H9 (cell line): ENCODE measurements around the gene KATNB1. TPM values are rescaled to one million over a fixed set of nuclear protein-coding genes. Genes with fewer than 3 reads are reported as not detected.

Experiments
- DNase-seq: peaks from one replicate; pipeline ENCODE4 v3.0.0-alpha.2; 2017
- H2AFZ ChIP-seq: one replicate; pipeline ENCODE4 v1.6.1; 2013; ENCODE audit warnings: mild to moderate bottlenecking, low read length, control low read depth, moderate library complexity
- H2AK5ac ChIP-seq: 2 replicates; pipeline ENCODE4 v1.6.1; 2013; ENCODE audit warnings: low read length, control low read depth, mixed read lengths; ENCODE audit not compliant: insufficient read length
- H2BK120ac ChIP-seq: one replicate; pipeline ENCODE4 v1.6.1; 2013; ENCODE audit warnings: low read depth, mild to moderate bottlenecking, low read length, control low read depth, inconsistent platforms; ENCODE audit not compliant: poor library complexity, severe bottlenecking
- H2BK12ac ChIP-seq: 2 replicates; pipeline ENCODE4 v1.6.1; 2013; ENCODE audit warnings: low read length, control low read depth, mixed read lengths, low read depth; ENCODE audit not compliant: insufficient read length
- H2BK15ac ChIP-seq: 2 replicates; pipeline ENCODE4 v1.6.1; 2013; ENCODE audit warnings: low read depth, low read length, control low read depth
- H2BK20ac ChIP-seq: one replicate; pipeline ENCODE4 v1.6.1; 2013; ENCODE audit warnings: low read depth, mild to moderate bottlenecking, low read length, control low read depth, inconsistent platforms; ENCODE audit not compliant: poor library complexity, severe bottlenecking
- H2BK5ac ChIP-seq: 2 replicates; pipeline ENCODE4 v1.6.1; 2013; ENCODE audit warnings: low read length, control low read depth, mixed read lengths; ENCODE audit not compliant: insufficient read length
- H3K14ac ChIP-seq: 2 replicates; pipeline ENCODE4 v1.6.1; 2013; ENCODE audit warnings: low read length, control low read depth; ENCODE audit not compliant: insufficient read depth
- H3K18ac ChIP-seq: 2 replicates; pipeline ENCODE4 v1.6.1; 2013; ENCODE audit warnings: low read depth, mild to moderate bottlenecking, mixed read lengths, low read length, control low read depth; ENCODE audit not compliant: insufficient read length
- H3K23ac ChIP-seq: 2 replicates; pipeline ENCODE4 v1.6.1; 2013; ENCODE audit warnings: low read length, control low read depth, mixed read lengths, low read depth; ENCODE audit not compliant: insufficient read length
- H3K23me2 ChIP-seq: 2 replicates; pipeline ENCODE4 v1.6.1; 2013; ENCODE audit warnings: low read depth, mild to moderate bottlenecking, mixed read lengths, low read length, control low read depth; ENCODE audit not compliant: insufficient read length, poor library complexity, severe bottlenecking
- H3K27ac ChIP-seq: 2 replicates; pipeline ENCODE4 v1.5.1; 2013; ENCODE audit warnings: low read length, control low read depth, mixed read lengths, low read depth; ENCODE audit not compliant: insufficient read length
- H3K27me3 ChIP-seq: 2 replicates; pipeline ENCODE4 v1.6.1; 2013; ENCODE audit warnings: low read length, control low read depth, inconsistent platforms; ENCODE audit not compliant: insufficient read depth
- H3K4ac ChIP-seq: 2 replicates; pipeline ENCODE4 v1.6.1; 2013; ENCODE audit warnings: low read depth, mild to moderate bottlenecking, control low read depth, inconsistent platforms, low read length, moderate library complexity
- H3K4me1 ChIP-seq: 2 replicates; pipeline ENCODE4 v1.6.1; 2013; ENCODE audit warnings: low read length, control low read depth, inconsistent platforms; ENCODE audit not compliant: insufficient read depth
- H3K4me2 ChIP-seq: 2 replicates; pipeline ENCODE4 v1.6.1; 2013; ENCODE audit warnings: low read length, control low read depth, mixed read lengths; ENCODE audit not compliant: insufficient read length, insufficient read depth
- H3K56ac ChIP-seq: 2 replicates; pipeline ENCODE4 v1.6.1; 2013; ENCODE audit warnings: low read depth, mild to moderate bottlenecking, mixed read lengths, low read length, control low read depth; ENCODE audit not compliant: insufficient read length
- H3K79me1 ChIP-seq: 2 replicates; pipeline ENCODE4 v1.6.1; 2013; ENCODE audit warnings: low read depth, mild to moderate bottlenecking, moderate library complexity, low read length, control low read depth, inconsistent platforms; ENCODE audit not compliant: insufficient read depth, poor library complexity, severe bottlenecking
- H3K79me2 ChIP-seq: 2 replicates; pipeline ENCODE4 v1.6.1; 2013; ENCODE audit warnings: low read length, control low read depth, inconsistent platforms; ENCODE audit not compliant: insufficient read depth
- H3K9ac ChIP-seq: 2 replicates; pipeline ENCODE4 v1.6.1; 2013; ENCODE audit warnings: low read length, control low read depth, mixed read lengths; ENCODE audit not compliant: insufficient read length; ENCODE audit errors: extremely low read depth
- H3K9me3 ChIP-seq: one replicate; pipeline ENCODE4 v1.6.1; 2013; ENCODE audit warnings: low read depth, low read length, inconsistent platforms; ENCODE audit not compliant: control insufficient read depth
- H3T11ph ChIP-seq: one replicate; pipeline ENCODE4 v1.6.1; 2013; ENCODE audit warnings: mild to moderate bottlenecking, low read length, control low read depth, inconsistent platforms
- H4K20me1 ChIP-seq: one replicate; pipeline ENCODE4 v1.6.1; 2013; ENCODE audit not compliant: control insufficient read depth, insufficient read length, insufficient read depth
- H4K5ac ChIP-seq: 2 replicates; pipeline ENCODE4 v1.6.1; 2013; ENCODE audit warnings: low read depth, mild to moderate bottlenecking, mixed read lengths, low read length, control low read depth; ENCODE audit not compliant: insufficient read length
- H4K8ac ChIP-seq: replicated peaks from 2 replicates; pipeline ENCODE4 v1.6.1; 2013; ENCODE audit warnings: low read length, control low read depth, mixed read lengths, low read depth; ENCODE audit not compliant: insufficient read length
- H4K91ac ChIP-seq: 2 replicates; pipeline ENCODE4 v1.6.1; 2013; ENCODE audit warnings: low read depth, mild to moderate bottlenecking, moderate library complexity, mixed read lengths, low read length, control low read depth; ENCODE audit not compliant: insufficient read length
- H3K27ac Mint-ChIP-seq, 3 experiments: 2 replicates in 2 of 3; 3 replicates in 1 of 3; pipeline ENCODE4 v1.8.0; 2020 to 2021; ENCODE audit warnings: mixed read lengths in 3 of 3, mild to moderate bottlenecking in 1 of 3, moderate library complexity in 1 of 3
- H3K27me3 Mint-ChIP-seq: 2 replicates; pipeline ENCODE4 v1.8.0; 2021; ENCODE audit warnings: low read depth, mild to moderate bottlenecking, moderate library complexity, mixed read lengths
- H3K36me3 Mint-ChIP-seq, 3 experiments: 2 replicates in 2 of 3; 3 replicates in 1 of 3; pipeline ENCODE4 v1.8.0; 2020 to 2021; ENCODE audit warnings: low read depth in 3 of 3, mixed read lengths in 3 of 3; ENCODE audit not compliant: insufficient read depth in 1 of 3
- H3K4me1 Mint-ChIP-seq, 2 experiments: 2 replicates each; pipeline ENCODE4 v1.8.0; 2020; ENCODE audit warnings: mixed read lengths in 2 of 2
- H3K4me3 Mint-ChIP-seq, 2 experiments: 2 replicates in 1 of 2; 3 replicates in 1 of 2; pipeline ENCODE4 v1.8.0; 2020 to 2021; ENCODE audit warnings: mild to moderate bottlenecking in 2 of 2, mixed read lengths in 2 of 2, moderate library complexity in 1 of 2
- H3K9me3 Mint-ChIP-seq, 2 experiments: 2 replicates in 1 of 2; 3 replicates in 1 of 2; pipeline ENCODE4 v1.8.0; 2020; ENCODE audit warnings: mild to moderate bottlenecking in 2 of 2, mixed read lengths in 2 of 2, moderate library complexity in 1 of 2
- WGBS: extraction: QIAGEN DNeasy Blood & Tissue Kit; methylation state at CpG from one replicate; pipeline ENCODE4 v1.1.7; 2013; ENCODE audit warnings: missing lambda C conversion rate, low lambda C conversion rate, mixed read lengths; ENCODE audit not compliant: insufficient read length; ENCODE audit errors: extremely low coverage; 5-methylcytosine and 5-hydroxymethylcytosine counted together
- total RNA-seq: library from RNA; stranded (reverse); gene quantifications from 2 replicates; pipeline ENCODE4 v1.2.1, GENCODE V29; 2021
- TF ChIP-seq, protein P1 (sequence below): fragments of 200-600 bp; sonication (generic); conservative IDR thresholded peaks from 3 replicates; pipeline ENCODE4 v1.8.0; 2021; ENCODE audit warnings: antibody characterized with exemption, mild to moderate bottlenecking

Gene KATNB1
- total RNA-seq, 1 experiment from 2014 or later, result 29.9 TPM

DNA sequence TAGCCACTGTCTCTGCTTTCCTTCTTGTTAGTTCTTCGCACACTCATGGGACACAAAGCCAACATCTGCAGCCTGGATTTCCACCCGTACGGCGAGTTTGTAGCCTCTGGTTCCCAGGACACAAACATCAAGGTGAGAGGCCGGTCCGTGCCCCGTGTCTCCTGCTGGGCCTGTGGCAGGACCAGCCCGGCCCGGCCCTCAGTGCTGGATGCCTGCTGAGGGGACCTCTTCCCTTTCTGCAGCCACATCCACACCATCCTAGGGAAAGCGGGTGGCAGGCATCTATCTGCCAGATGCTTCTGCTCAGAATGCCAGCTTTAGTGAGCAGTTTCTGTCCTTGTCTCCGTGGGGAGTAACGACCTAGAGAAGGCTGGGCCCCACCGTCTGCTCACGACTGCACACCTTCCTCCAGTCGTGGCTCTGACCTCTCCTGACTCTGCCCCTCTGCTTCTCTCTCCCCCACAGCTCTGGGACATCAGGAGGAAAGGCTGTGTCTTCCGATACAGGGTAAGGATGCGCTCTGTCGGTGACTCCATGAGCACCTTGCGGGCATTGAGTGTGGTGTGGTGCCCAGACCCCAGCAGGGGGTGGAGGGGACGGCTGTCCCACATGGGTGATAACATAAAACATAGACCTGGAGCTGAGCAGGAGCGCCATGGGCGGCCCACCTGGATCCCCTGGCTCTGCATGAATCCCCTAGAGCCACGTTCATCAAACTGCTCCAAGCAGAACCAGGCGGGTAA lies 15.4 kb downstream of the KATNB1 start:
- Histone ChIP-seq H3K9me3 (no peaks in the 10 kb centered on the region), H2BK120ac (no peak overlapping the region), H4K20me1 (no peaks in the 10 kb centered on the region), H2BK5ac (no peak overlapping the region), H3K23me2 (no peaks in the 10 kb centered on the region), H2AK5ac (no peak overlapping the region), H3K9ac (no peak overlapping the region), H3K18ac (no peak overlapping the region), H3K4me1 (no peaks in the 10 kb centered on the region), H3K14ac (no peak overlapping the region; the same call in 1 of the 2 replicates), H3K23ac (no peak overlapping the region), H2BK20ac (no peak overlapping the region), H4K5ac (no peak overlapping the region), H2AFZ (no peak overlapping the region), H3T11ph (no peak overlapping the region), H3K56ac (no peak overlapping the region), H3K27me3 (no peaks in the 10 kb centered on the region), H3K4me2 (no peak overlapping the region), H3K79me2 (no peaks in the 10 kb centered on the region), H4K8ac (no peak overlapping the region), H3K27ac (no peak overlapping the region), H3K79me1 (no peaks in the 10 kb centered on the region), H3K4ac (no peak overlapping the region), H4K91ac (no peak overlapping the region), H2BK12ac (no peak overlapping the region), H2BK15ac (no peak overlapping the region)
- H3K36me3 Mint-ChIP-seq, result peaks cover 0 to 27% (median 16%) of the 10 kb centered on the region in 3 experiments; a peak in 5 of 7 replicates
- H3K27me3 Mint-ChIP-seq, result no peaks in the 10 kb centered on the region; the same call in 1 of the 2 replicates
- TF ChIP-seq, protein P1, sequence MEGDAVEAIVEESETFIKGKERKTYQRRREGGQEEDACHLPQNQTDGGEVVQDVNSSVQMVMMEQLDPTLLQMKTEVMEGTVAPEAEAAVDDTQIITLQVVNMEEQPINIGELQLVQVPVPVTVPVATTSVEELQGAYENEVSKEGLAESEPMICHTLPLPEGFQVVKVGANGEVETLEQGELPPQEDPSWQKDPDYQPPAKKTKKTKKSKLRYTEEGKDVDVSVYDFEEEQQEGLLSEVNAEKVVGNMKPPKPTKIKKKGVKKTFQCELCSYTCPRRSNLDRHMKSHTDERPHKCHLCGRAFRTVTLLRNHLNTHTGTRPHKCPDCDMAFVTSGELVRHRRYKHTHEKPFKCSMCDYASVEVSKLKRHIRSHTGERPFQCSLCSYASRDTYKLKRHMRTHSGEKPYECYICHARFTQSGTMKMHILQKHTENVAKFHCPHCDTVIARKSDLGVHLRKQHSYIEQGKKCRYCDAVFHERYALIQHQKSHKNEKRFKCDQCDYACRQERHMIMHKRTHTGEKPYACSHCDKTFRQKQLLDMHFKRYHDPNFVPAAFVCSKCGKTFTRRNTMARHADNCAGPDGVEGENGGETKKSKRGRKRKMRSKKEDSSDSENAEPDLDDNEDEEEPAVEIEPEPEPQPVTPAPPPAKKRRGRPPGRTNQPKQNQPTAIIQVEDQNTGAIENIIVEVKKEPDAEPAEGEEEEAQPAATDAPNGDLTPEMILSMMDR, result no peak
- DNase-seq, result no peak
- no CpG with 5 or more reads among the region's 24 CpGs for WGBS
- H3K27ac Mint-ChIP-seq, result peak overlapping the region in 1 of 3 experiments; percentile 29; a peak in 2 of 7 replicates
- H3K4me3 Mint-ChIP-seq, result no peak overlapping the region
- H3K9me3 Mint-ChIP-seq, result no peaks in the 10 kb centered on the region
- no peaks in the 10 kb centered on the region for H3K4me1 Mint-ChIP-seq
